ENCODE data around the gene DARS2. TPM values are rescaled to one million over a fixed set of nuclear protein-coding genes. Genes with fewer than 3 reads are reported as not detected.

Gene DARS2
- total RNA-seq, 1 experiment from 2014 or later, result 25.6 TPM

DNA sequence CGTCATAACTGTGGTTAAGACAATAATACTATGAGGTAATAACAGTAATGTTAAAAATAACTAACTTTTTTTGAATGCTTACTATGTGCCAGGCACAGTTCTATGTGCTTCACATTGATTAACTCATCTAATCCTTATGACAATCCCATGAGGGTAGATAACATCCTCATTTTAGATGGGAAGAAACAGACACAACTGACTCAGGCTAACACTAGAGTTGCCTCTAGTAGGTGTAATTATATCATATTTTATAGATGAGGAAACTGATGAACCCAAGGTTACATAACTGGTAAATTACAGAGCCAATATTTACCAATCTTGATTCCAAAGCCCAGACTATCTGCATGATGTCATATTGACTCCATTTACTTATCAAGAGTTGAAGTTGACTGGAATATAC, 69.1 kb downstream of the DARS2 start:
- no peak for ATAC-seq
- no peaks in the 10 kb centered on the region for H4K20me1 ChIP-seq (ENCODE audit: insufficient read depth)
- no peak for DNase-seq (ENCODE audit: low read depth, low spot score)
- no peak overlapping the region for H3K9ac ChIP-seq (ENCODE audit: low read length)
- intact Hi-C loops (cut with micrococcal nuclease), result loop anchor here (5.0 kb wide), 1 partner anchor 49 kb away; no protein-coding TSS in a partner anchor
- no peak overlapping the region for H3K27ac ChIP-seq (ENCODE audit: low read depth, low read length)
- H3K27me3 ChIP-seq (ENCODE audit: insufficient read depth, low read length), result no peaks in the 10 kb centered on the region
- no peaks in the 10 kb centered on the region for H3K36me3 ChIP-seq (ENCODE audit: control insufficient read depth in 1 of 2, insufficient read depth in 2 of 2, low read length in 2 of 2)
- TF ChIP-seq EZH2 (IDR thresholded peaks at IDR 0.05) (no peak), SP1 (IDR thresholded peaks at IDR 0.05; ENCODE audit: low read depth) (no peak), FOSL1 (IDR thresholded peaks at IDR 0.05; ENCODE audit: low read depth) (no peak), ELF1 (IDR thresholded peaks at IDR 0.05; ENCODE audit: borderline replicate concordance, low read depth) (no peak), TCF7L2 (IDR thresholded peaks at IDR 0.05; ENCODE audit: borderline replicate concordance, extremely low read depth, insufficient read depth, insufficient read length) (no peak), ZFX (IDR thresholded peaks at IDR 0.05) (no peak), SRF (IDR thresholded peaks at IDR 0.05; ENCODE audit: low read depth) (no peak)
- H3K4me2 ChIP-seq (ENCODE audit: low read length), result no peak overlapping the region
- RAD21 ChIA-PET (ENCODE audit: low non-redundant PET in 1 of 2, low total read pairs in 2 of 2, uncharacterized antibody in 2 of 2, unreplicated experiment in 2 of 2), result no interaction called here
- H3K4me1 ChIP-seq (ENCODE audit: control insufficient read depth in 1 of 2, insufficient read depth in 2 of 2, low read length in 2 of 2), result no peaks in the 10 kb centered on the region
- no peaks in the 10 kb centered on the region for H3K79me2 ChIP-seq (ENCODE audit: insufficient read depth, low read length)
- CTCF ChIA-PET, result no interaction called here
- no peaks in the 10 kb centered on the region for H3K9me3 ChIP-seq (ENCODE audit: control insufficient read depth in 1 of 2, insufficient read depth in 1 of 2, low read depth in 1 of 2, low read length in 2 of 2)
- POLR2A ChIA-PET, result no interaction called here
- BruUV-seq (replicated peaks), result no TSS peak
- no peak overlapping the region for H2AFZ ChIP-seq (ENCODE audit: low read depth, low read length, poor library complexity, severe bottlenecking)
- H3K4me3 ChIP-seq (replicated peaks in 1 of 2; ENCODE audit: low read depth in 1 of 2, low read length in 2 of 2), result no peak overlapping the region
- H3K9me2 ChIP-seq (ENCODE audit: insufficient read depth), result no peaks in the 10 kb centered on the region

DNA sequence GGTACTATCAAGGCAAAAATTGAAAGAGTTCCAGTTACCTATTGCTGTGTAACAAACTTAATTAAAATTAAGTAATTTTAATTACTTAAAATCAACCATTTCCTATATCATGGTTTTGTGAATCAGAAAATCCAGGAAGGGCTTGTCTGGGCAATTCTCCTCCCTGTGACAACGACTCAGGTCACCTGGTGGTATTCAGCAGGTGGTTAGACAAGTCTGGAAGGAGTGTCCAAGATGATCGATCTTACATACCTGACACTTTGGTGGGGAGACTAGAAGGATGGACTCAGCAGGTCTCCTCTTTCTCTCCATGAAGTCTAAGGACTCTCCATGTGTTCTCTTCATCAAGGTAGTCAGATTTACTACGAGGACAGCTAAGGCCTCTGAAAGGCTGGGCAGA, 69.7 kb downstream of the DARS2 start:
- Histone ChIP-seq H3K27ac (ENCODE audit: low read depth, low read length) (no peak overlapping the region), H4K20me1 (ENCODE audit: insufficient read depth) (no peaks in the 10 kb centered on the region), H3K4me2 (ENCODE audit: low read length) (no peak overlapping the region), H3K4me1 (ENCODE audit: control insufficient read depth in 1 of 2, insufficient read depth in 2 of 2, low read length in 2 of 2) (no peaks in the 10 kb centered on the region), H3K27me3 (ENCODE audit: insufficient read depth, low read length) (no peaks in the 10 kb centered on the region), H2AFZ (ENCODE audit: low read depth, low read length, poor library complexity, severe bottlenecking) (no peak overlapping the region), H3K4me3 (replicated peaks in 1 of 2; ENCODE audit: low read depth in 1 of 2, low read length in 2 of 2) (no peak overlapping the region), H3K9ac (ENCODE audit: low read length) (no peak overlapping the region), H3K36me3 (ENCODE audit: control insufficient read depth in 1 of 2, insufficient read depth in 2 of 2, low read length in 2 of 2) (no peaks in the 10 kb centered on the region), H3K9me3 (ENCODE audit: control insufficient read depth in 1 of 2, insufficient read depth in 1 of 2, low read depth in 1 of 2, low read length in 2 of 2) (no peaks in the 10 kb centered on the region), H3K9me2 (ENCODE audit: insufficient read depth) (no peaks in the 10 kb centered on the region), H3K79me2 (ENCODE audit: insufficient read depth, low read length) (no peaks in the 10 kb centered on the region)
- ChIA-PET POLR2A (no interaction called here), CTCF (no interaction called here), RAD21 (ENCODE audit: low non-redundant PET in 1 of 2, low total read pairs in 2 of 2, uncharacterized antibody in 2 of 2, unreplicated experiment in 2 of 2) (no interaction called here)
- intact Hi-C loops (cut with micrococcal nuclease), result loop anchor here (5.0 kb wide), 1 partner anchor 48 kb away; no protein-coding TSS in a partner anchor
- DNase-seq (ENCODE audit: low read depth, low spot score) (no peak), ATAC-seq (no peak)
- no TSS peak for BruUV-seq (replicated peaks)
- TF ChIP-seq, protein P1, sequence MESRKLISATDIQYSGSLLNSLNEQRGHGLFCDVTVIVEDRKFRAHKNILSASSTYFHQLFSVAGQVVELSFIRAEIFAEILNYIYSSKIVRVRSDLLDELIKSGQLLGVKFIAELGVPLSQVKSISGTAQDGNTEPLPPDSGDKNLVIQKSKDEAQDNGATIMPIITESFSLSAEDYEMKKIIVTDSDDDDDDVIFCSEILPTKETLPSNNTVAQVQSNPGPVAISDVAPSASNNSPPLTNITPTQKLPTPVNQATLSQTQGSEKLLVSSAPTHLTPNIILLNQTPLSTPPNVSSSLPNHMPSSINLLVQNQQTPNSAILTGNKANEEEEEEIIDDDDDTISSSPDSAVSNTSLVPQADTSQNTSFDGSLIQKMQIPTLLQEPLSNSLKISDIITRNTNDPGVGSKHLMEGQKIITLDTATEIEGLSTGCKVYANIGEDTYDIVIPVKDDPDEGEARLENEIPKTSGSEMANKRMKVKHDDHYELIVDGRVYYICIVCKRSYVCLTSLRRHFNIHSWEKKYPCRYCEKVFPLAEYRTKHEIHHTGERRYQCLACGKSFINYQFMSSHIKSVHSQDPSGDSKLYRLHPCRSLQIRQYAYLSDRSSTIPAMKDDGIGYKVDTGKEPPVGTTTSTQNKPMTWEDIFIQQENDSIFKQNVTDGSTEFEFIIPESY (IDR thresholded peaks at IDR 0.05; ENCODE audit: extremely low read depth, insufficient replicate concordance, low read length), result no peak
- no peak for TF ChIP-seq POLR2AphosphoS5 (IDR thresholded peaks at IDR 0.05; ENCODE audit: low read depth, low read length)
- no peak for TF ChIP-seq EZH2phosphoT487 (IDR thresholded peaks at IDR 0.05; ENCODE audit: borderline replicate concordance)
- no peak for TF ChIP-seq CEBPB (IDR thresholded peaks at IDR 0.05; ENCODE audit: low read depth)
- TF ChIP-seq, protein P2, sequence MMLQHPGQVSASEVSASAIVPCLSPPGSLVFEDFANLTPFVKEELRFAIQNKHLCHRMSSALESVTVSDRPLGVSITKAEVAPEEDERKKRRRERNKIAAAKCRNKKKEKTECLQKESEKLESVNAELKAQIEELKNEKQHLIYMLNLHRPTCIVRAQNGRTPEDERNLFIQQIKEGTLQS (IDR thresholded peaks at IDR 0.05), result no peak
- no peak for TF ChIP-seq YY1 (IDR thresholded peaks at IDR 0.05; ENCODE audit: extremely low read depth, insufficient replicate concordance, low read depth, low read length)
- TF ChIP-seq POLR2A (IDR thresholded peaks at IDR 0.05; ENCODE audit: borderline replicate concordance, extremely low read depth, insufficient read depth, insufficient read length), result no peak
- no peak for TF ChIP-seq SRF (IDR thresholded peaks at IDR 0.05; ENCODE audit: low read depth)
- TF ChIP-seq ZNF274 (IDR thresholded peaks at IDR 0.05; ENCODE audit: low read depth, low read length), result no peak
- no peak for TF ChIP-seq SP1 (IDR thresholded peaks at IDR 0.05; ENCODE audit: low read depth)
- no peak for TF ChIP-seq SIN3A (IDR thresholded peaks at IDR 0.05; ENCODE audit: low read depth)
- TF ChIP-seq, protein P3, sequence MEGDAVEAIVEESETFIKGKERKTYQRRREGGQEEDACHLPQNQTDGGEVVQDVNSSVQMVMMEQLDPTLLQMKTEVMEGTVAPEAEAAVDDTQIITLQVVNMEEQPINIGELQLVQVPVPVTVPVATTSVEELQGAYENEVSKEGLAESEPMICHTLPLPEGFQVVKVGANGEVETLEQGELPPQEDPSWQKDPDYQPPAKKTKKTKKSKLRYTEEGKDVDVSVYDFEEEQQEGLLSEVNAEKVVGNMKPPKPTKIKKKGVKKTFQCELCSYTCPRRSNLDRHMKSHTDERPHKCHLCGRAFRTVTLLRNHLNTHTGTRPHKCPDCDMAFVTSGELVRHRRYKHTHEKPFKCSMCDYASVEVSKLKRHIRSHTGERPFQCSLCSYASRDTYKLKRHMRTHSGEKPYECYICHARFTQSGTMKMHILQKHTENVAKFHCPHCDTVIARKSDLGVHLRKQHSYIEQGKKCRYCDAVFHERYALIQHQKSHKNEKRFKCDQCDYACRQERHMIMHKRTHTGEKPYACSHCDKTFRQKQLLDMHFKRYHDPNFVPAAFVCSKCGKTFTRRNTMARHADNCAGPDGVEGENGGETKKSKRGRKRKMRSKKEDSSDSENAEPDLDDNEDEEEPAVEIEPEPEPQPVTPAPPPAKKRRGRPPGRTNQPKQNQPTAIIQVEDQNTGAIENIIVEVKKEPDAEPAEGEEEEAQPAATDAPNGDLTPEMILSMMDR (IDR thresholded peaks at IDR 0.05 in 2 of 3, conservative IDR thresholded peaks at IDR 0.05 in 1 of 3; ENCODE audit: borderline replicate concordance in 1 of 3, insufficient read depth in 1 of 3, low read depth in 2 of 3, low read length in 2 of 3), result no peak
- TF ChIP-seq FOSL1 (IDR thresholded peaks at IDR 0.05; ENCODE audit: low read depth), result no peak
- TF ChIP-seq TCF7L2 (IDR thresholded peaks at IDR 0.05; ENCODE audit: borderline replicate concordance, extremely low read depth, insufficient read depth, insufficient read length), result no peak
- TF ChIP-seq EGR1 (IDR thresholded peaks at IDR 0.05; ENCODE audit: low read depth), result no peak
- TF ChIP-seq ELF1 (IDR thresholded peaks at IDR 0.05; ENCODE audit: borderline replicate concordance, low read depth), result no peak
- TF ChIP-seq EZH2 (IDR thresholded peaks at IDR 0.05), result no peak

Measured in HCT116 (cell line).